DND-41 (cell line): ENCODE results near the gene C7.
A peak's percentile ranks its signal among the peaks of the same experiment; 100 is the strongest.

Experiments
- ATAC-seq: fragments of 200-7000 bp; cut with Tn5 transposase; 3 replicates; pipeline ENCODE4 v1.9.1; 2021; ENCODE audit warnings: low read depth; ENCODE audit not compliant: insufficient read depth
- DNase-seq: peaks from one replicate; pipeline ENCODE4 v3.0.0-alpha.2; 2020
- H2AFZ ChIP-seq: 2 replicates; pipeline ENCODE4 v1.6.0; 2012; ENCODE audit warnings: low read depth, low read length
- H3K27ac ChIP-seq: 2 replicates; pipeline ENCODE4 v1.5.1; 2012; ENCODE audit warnings: low read length, inconsistent platforms
- H3K27me3 ChIP-seq: fragments of 200-600 bp; sonication (generic); 2 replicates; pipeline ENCODE4 v1.6.0; 2012; ENCODE audit warnings: low read length, mild to moderate bottlenecking, inconsistent platforms; ENCODE audit not compliant: insufficient read depth, poor library complexity
- H3K36me3 ChIP-seq: 2 replicates; pipeline ENCODE4 v1.5.1; 2012; ENCODE audit warnings: low read length, inconsistent platforms; ENCODE audit not compliant: insufficient read depth
- H3K4me1 ChIP-seq: 2 replicates; pipeline ENCODE4 v1.5.1; 2012; ENCODE audit warnings: mild to moderate bottlenecking, low read length; ENCODE audit not compliant: insufficient read depth
- H3K4me2 ChIP-seq: 2 replicates; pipeline ENCODE4 v1.6.0; 2012; ENCODE audit warnings: mild to moderate bottlenecking, moderate library complexity, low read length, inconsistent platforms; ENCODE audit not compliant: insufficient read depth
- H3K4me3 ChIP-seq, 2 experiments: fragments of 200-600 bp in 1 of 2; shearing (Covaris generic) in 1 of 2; 2 replicates each; pipeline ENCODE4 v1.5.1; 2012 to 2016; ENCODE audit warnings: inconsistent platforms in 2 of 2, low read length in 2 of 2, mild to moderate bottlenecking in 2 of 2, low read depth in 1 of 2, moderate library complexity in 1 of 2
- H3K79me2 ChIP-seq: 2 replicates; pipeline ENCODE4 v1.6.0; 2012; ENCODE audit warnings: low read length, inconsistent platforms; ENCODE audit not compliant: insufficient read depth
- H3K9ac ChIP-seq: 2 replicates; pipeline ENCODE4 v1.6.0; 2012; ENCODE audit warnings: low read depth, mild to moderate bottlenecking, inconsistent platforms, low read length, moderate library complexity
- H3K9me3 ChIP-seq: 2 replicates; pipeline ENCODE4 v1.5.1; 2012; ENCODE audit warnings: low read length, moderate library complexity, mild to moderate bottlenecking, inconsistent platforms; ENCODE audit not compliant: insufficient read depth, severe bottlenecking
- H4K20me1 ChIP-seq: 2 replicates; pipeline ENCODE4 v1.6.0; 2012; ENCODE audit warnings: low read length; ENCODE audit not compliant: insufficient read depth
- CTCF ChIP-seq: IDR thresholded peaks from 2 replicates; pipeline ENCODE4 v1.5.1; 2012; ENCODE audit warnings: borderline replicate concordance, low read length, moderate library complexity, mild to moderate bottlenecking; ENCODE audit not compliant: poor library complexity, severe bottlenecking; ENCODE audit errors: extremely low read depth
- EZH2 ChIP-seq: IDR thresholded peaks from 3 replicates; pipeline ENCODE4 v1.6.1; 2012; ENCODE audit warnings: borderline replicate concordance, low read depth, mild to moderate bottlenecking, moderate library complexity, low read length, inconsistent platforms; ENCODE audit not compliant: severe bottlenecking

Gene C7

DNA sequence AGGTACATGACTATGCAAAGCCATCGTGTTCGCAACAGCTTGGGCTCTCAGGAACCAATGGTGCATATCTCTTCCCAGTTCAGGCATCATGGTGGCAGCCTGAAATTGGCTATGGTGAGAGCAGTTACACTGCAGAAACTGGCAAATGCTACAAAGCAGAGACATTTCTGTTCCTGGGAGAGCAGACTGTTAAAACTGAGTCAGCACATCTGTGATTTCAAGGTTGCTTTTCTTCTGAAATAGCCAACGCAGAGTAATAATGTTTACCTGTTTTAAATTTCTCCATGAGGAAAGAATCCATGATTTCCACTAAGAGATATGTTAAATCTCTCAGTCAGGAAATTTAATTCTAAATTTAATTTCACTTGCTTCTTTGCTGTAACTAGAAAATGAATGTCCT lies 47.8 kb downstream of the C7 start:
- no peak overlapping the region for H3K27ac ChIP-seq
- H3K9me3 ChIP-seq: no peaks in the 10 kb centered on the region
- no peaks in the 10 kb centered on the region for H3K79me2 ChIP-seq
- DNase-seq (no peak), ATAC-seq (no peak)
- H3K36me3 ChIP-seq: no peaks in the 10 kb centered on the region
- H3K9ac ChIP-seq: no peak overlapping the region
- H4K20me1 ChIP-seq: no peaks in the 10 kb centered on the region
- H3K4me1 ChIP-seq: no peaks in the 10 kb centered on the region
- H3K27me3 ChIP-seq: no peaks in the 10 kb centered on the region
- no peak overlapping the region for H3K4me2 ChIP-seq
- H2AFZ ChIP-seq: no peak overlapping the region
- TF ChIP-seq CTCF (no peak), EZH2 (no peak)
- H3K4me3 ChIP-seq: no peak overlapping the region

- DNase-seq: no peak
Measured at GRCh38 chr5:40958811-40959210, 49.5 kb downstream of the C7 start.

DNA sequence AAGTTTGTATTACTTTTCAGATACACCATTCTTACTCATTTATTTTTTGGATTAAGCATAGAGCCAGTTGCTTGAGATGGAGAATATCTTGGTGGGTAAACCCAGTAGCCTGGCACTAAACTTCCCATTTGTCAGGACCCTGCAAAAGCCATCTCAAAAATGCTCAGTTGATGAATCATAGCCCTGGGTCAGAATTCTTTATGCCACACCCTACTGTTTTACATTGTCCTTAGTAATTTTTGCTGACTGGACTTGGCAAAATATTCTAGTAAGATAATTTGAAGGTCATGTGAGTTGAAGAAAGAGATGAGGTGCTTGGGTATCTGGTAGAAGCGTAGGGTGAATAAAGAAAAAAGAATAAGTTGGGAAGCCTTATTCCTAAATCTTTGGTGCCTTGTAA lies 50.7 kb downstream of the C7 start:
- no peaks in the 10 kb centered on the region for H3K27me3 ChIP-seq
- no peak overlapping the region for H3K4me3 ChIP-seq
- no peak for ATAC-seq
- TF ChIP-seq CTCF (no peak), EZH2 (no peak)
- no peak overlapping the region for H2AFZ ChIP-seq
- no peak for DNase-seq
- H3K9ac ChIP-seq: no peak overlapping the region
- H3K9me3 ChIP-seq: no peaks in the 10 kb centered on the region
- no peaks in the 10 kb centered on the region for H3K79me2 ChIP-seq
- H4K20me1 ChIP-seq: no peaks in the 10 kb centered on the region
- H3K4me2 ChIP-seq: no peak overlapping the region
- H3K4me1 ChIP-seq: no peaks in the 10 kb centered on the region
- no peak overlapping the region for H3K27ac ChIP-seq
- H3K36me3 ChIP-seq: no peaks in the 10 kb centered on the region

More at GRCh38 chr5:40958811-40959210, 49.5 kb downstream of the C7 start:
- Histone ChIP-seq H2AFZ (no peak overlapping the region), H3K4me2 (no peak overlapping the region), H3K27me3 (no peaks in the 10 kb centered on the region), H3K9ac (no peak overlapping the region), H3K4me1 (no peaks in the 10 kb centered on the region), H3K4me3 (no peak overlapping the region), H3K9me3 (no peaks in the 10 kb centered on the region), H4K20me1 (no peaks in the 10 kb centered on the region), H3K27ac (no peak overlapping the region), H3K79me2 (no peaks in the 10 kb centered on the region), H3K36me3 (no peaks in the 10 kb centered on the region)
- TF ChIP-seq EZH2 (no peak), CTCF (no peak)
- no peak for ATAC-seq

GRCh38 chr5:40962207-40962955 lies 53.1 kb downstream of the C7 start:
- H3K27me3 ChIP-seq: no peaks in the 10 kb centered on the region
- H3K4me1 ChIP-seq: no peaks in the 10 kb centered on the region
- no peak for TF ChIP-seq EZH2
- TF ChIP-seq CTCF: peak; percentile 21
- H3K36me3 ChIP-seq: no peaks in the 10 kb centered on the region
- no peak overlapping the region for H2AFZ ChIP-seq
- H3K4me2 ChIP-seq: no peak overlapping the region
- H3K9ac ChIP-seq: no peak overlapping the region
- H4K20me1 ChIP-seq: no peaks in the 10 kb centered on the region
- H3K9me3 ChIP-seq: no peaks in the 10 kb centered on the region
- no peaks in the 10 kb centered on the region for H3K79me2 ChIP-seq
- H3K4me3 ChIP-seq: no peak overlapping the region
- H3K27ac ChIP-seq: no peak overlapping the region
- ATAC-seq (no peak), DNase-seq (no peak)
